ENCODE measurements around the gene ADAMTSL4.

- TF ChIP-seq REST (IDR thresholded peaks at IDR 0.05; ENCODE audit: insufficient read depth in 1 of 2, low read depth in 2 of 2, low read length in 1 of 2) = no peak
- no peak for TF ChIP-seq CTCF (IDR thresholded peaks at IDR 0.05)
- no peak for TF ChIP-seq POLR2AphosphoS5 (IDR thresholded peaks at IDR 0.05; ENCODE audit: low read depth, low read length)
These were observed 47.8 kb downstream of the ADAMTSL4 start for GRCh38 chr1:150596976-150597375.

Measured in Panc1 (cell line).